ENCODE results near the gene GTF3C1.

GRCh38 chr16:27489906-27490305 is 59.8 kb downstream of the GTF3C1 start:
- no peak for TF ChIP-seq EZH2 (IDR thresholded peaks at IDR 0.05; ENCODE audit: insufficient read depth, poor library complexity, severe bottlenecking)
- no peak for TF ChIP-seq EZH2phosphoT487 (IDR thresholded peaks at IDR 0.05; ENCODE audit: insufficient read depth, low read depth)
